GM18502 (cell line): ENCODE data around the gene RBM28.

Experiments
- ATAC-seq: cut with Tn5 transposase; IDR thresholded peaks from one replicate; pipeline ENCODE4 v1.9.1; 2021; ENCODE audit warnings: mild to moderate bottlenecking; ENCODE audit not compliant: unreplicated experiment, poor library complexity

The RBM28 gene

DNA sequence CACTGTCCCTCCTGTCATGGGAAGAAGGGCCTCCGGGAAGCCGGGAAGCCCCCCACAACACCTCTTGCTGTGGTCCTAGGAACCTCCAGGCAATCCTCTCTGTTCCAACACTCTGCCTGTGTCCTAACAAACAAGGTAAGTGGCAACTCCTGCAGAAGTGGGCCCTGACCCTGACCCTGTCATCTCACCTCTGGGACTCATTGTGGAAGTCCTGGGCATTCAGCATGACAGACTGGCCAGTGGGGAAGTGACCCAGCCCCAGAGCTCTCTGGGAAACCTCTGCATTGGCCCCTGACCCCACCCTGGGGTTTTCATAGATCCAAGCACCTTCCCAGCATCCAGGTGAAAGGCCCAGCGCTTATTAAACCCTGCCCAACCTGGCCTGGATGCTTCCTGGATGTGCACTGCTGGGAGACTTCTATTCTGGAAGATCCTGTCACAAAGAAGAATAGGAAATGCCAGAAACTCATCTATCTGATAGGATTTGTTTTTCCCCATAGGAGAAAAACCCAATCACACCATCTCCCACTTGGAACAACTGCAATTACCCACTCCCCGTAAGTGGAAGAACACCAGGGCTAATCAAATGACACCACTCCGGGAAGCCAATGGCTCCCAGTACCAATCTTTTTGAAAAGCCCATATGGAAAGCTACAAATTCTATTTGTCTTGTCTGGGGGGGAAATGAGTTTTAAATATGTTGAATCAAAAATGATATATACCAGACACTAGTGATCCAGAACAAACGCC, 78.4 kb downstream of the RBM28 start:
- no peak for ATAC-seq

- no peak for ATAC-seq
Measured at GRCh38 chr7:128264477-128264876, 79.2 kb downstream of the RBM28 start.

- no peak for ATAC-seq
Measured at GRCh38 chr7:128263420-128263819, 80.3 kb downstream of the RBM28 start.

DNA sequence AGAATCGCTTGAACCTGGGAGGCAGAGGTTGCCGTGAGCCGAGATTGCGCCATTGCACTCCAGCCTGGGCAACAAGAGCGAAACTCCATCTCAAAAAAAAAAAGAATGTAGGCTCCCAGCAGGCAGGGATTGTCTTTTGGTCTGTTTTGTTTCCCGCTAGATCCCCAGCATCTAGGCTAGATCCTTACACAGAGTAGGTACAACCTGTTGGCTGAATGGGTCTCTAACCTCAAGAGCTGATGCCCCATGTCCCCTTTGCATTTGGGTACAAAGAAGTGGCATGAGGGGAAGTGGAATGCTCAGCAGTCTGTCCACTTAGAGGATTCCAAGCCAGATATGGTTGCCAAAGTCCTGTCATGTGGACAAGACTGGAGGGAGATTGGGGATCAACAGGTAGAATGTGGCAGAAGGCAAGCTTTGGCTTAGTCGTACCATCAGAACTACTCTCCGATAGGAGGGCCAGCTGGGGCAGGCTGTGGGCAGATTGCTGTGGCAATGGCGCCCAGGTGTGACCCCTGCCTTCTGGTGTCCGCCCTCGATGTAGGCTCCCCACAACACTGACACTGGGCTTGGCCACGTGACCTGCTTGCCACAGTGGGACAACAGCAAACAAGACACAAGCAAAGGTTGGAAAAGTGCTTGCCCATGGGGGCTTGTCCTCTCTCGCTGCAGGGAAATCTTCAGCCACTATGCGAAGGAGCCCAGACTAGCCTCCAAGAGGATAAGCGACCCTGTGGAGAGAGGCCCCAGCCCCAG, 81.3 kb downstream of the RBM28 start:
- no peak for ATAC-seq

- no peak for ATAC-seq
Measured at GRCh38 chr7:128260069-128260795, 83.5 kb downstream of the RBM28 start.

DNA sequence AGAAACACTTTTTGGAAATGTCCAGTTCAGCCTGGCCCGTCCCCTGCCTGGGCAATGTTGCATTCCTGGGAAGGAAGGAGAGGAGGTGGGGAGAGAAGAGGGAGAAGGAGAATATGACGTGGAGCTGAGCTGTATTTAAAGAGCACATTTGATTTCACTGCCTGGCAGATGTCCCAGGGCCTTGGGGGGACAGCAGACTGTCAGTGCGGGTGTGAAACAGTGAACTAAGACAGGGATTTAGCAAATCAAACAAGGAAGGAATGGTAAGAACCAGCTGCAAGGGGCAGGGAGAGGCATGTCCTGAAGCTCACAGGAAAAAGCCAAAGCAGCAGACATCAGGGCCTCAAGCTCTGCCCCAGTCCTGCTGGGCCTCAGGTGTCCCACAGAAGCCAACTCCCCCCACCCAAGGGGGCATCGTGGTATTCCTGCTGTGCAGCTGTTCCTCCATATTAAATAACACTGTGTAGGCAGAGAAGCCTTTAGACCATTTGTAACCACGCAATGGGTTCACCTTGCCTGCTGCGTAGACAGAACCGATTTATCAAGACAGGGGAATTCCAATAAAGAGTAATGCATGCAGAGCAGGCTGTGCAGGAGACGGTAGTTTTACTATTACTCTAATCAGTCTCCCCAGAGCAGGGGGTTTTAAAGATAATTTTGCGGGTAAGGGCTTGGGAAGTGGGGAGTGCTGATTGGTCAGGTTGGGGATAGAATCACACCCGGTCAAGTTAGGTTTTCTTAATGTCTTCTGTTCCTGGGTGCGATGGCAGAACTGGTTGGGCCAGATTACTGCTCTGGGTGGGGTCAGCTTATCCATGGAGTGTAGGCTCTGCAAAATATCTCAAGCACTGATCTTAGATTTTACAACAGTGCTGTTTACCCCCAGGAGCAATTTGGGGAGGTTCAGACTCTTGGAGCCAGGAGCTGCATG, 84.3 kb downstream of the RBM28 start:
- no peak for ATAC-seq

- no peak for ATAC-seq
Measured at GRCh38 chr7:128257458-128257857, 86.2 kb downstream of the RBM28 start.

DNA sequence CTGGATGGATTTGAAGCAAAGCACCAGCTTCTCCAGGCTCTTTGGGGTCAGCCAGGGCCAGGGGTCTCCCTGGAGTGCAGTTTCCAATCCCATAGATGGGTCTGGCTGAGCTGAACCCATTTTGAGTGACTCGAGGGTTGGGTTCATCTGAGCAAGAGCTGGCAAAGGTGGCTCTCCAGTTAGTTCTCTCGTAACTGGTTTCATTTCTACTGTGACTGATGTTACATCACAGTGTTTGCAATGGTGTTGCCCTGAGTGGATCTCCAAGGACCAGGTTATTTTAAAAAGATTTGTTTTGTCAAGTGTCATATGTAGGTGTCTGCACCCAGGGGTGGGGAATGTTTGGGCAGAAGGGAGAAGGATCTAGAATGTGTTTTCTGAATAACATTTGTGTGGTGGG, 88.4 kb downstream of the RBM28 start:
- no peak for ATAC-seq

DNA sequence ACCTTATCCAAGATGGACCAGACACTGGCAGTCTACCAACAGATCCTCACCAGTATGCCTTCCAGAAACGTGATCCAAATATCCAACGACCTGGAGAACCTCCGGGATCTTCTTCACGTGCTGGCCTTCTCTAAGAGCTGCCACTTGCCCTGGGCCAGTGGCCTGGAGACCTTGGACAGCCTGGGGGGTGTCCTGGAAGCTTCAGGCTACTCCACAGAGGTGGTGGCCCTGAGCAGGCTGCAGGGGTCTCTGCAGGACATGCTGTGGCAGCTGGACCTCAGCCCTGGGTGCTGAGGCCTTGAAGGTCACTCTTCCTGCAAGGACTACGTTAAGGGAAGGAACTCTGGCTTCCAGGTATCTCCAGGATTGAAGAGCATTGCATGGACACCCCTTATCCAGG, 89.2 kb downstream of the RBM28 start:
- ATAC-seq = no peak

DNA sequence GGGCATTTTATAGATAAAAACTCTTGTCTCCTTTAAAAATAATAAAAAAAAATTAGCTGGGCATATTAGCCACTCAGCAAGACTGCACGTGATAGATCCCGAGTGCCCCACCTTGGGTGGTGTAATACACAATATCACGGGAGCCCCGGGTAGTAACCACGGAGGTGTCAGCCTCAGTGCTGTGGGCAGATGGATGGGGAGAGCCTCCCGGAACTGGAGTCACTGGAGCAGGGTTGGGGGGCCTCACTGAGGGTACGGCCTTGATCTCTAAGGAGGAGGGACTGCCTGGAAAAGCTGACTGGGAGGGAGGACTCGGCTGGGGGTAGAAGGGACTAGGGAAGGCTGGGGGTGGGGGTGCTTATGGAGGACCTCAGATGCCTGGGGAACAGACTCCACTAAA, 90.0 kb downstream of the RBM28 start:
- no peak for ATAC-seq

DNA sequence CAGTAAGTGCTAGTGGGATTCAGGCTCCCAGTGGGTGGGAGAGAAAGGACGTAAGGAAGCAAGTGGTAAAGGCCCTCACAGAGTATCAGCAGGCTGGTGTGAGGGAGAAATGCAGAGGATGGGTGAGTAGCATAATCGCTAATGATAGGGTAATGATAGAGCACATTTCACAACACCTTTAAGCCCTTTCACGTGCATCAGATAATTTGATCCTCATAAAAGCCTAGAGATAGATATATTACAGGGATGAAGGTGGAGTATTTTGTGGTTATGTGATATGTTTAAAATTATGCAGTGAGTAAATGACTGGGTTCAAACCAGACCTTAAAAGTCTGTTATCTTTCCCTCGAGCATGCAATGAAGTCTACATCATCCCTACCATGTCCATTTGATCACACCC, 92.4 kb downstream of the RBM28 start:
- ATAC-seq = no peak
